Renal cortex interstitium (tissue), 11 donors: ENCODE data around the gene SVOPL. TPM values are rescaled to one million over a fixed set of nuclear protein-coding genes. Genes with fewer than 3 reads are reported as not detected.

Experiments used
- DNase-seq, 11 donors: peaks; one replicate each; pipeline ENCODE4 v3.0.0-alpha.2; 2013; ENCODE audit warnings: low read depth in 9 of 11, low spot score in 4 of 11; ENCODE audit errors: extremely low read depth in 1 of 11
- polyA plus RNA-seq, 3 donors: library from polyadenylated mRNA; unstranded; fragments of 120-200 nt; gene quantifications; one replicate each; pipeline ENCODE4 v1.2.1, GENCODE V29; 2013; ENCODE audit not compliant: insufficient read length in 3 of 3

Gene SVOPL
- polyA plus RNA-seq, 3 donors, result 3.1 to 4.4 (median 3.5) TPM

GRCh38 chr7:138665669-138666140 is 35.5 kb downstream of the SVOPL start:
- DNase-seq, result no peak

- no peak for DNase-seq
These were observed 35.9 kb downstream of the SVOPL start for GRCh38 chr7:138665249-138665648.

GRCh38 chr7:138663725-138664710 is 37.1 kb downstream of the SVOPL start:
- peak in 7 of 11 donors; percentile 31 to 71 (median 48) for DNase-seq

GRCh38 chr7:138662991-138663320 is 38.2 kb downstream of the SVOPL start:
- DNase-seq, result no peak

GRCh38 chr7:138662076-138662990 is 38.8 kb downstream of the SVOPL start:
- DNase-seq, result no peak

- DNase-seq, result peak in 2 of 11 donors; percentile 17 to 26
These were observed 40.0 kb downstream of the SVOPL start for GRCh38 chr7:138661069-138661635.

- no peak for DNase-seq
These were observed 42.3 kb downstream of the SVOPL start for GRCh38 chr7:138658889-138659288.

GRCh38 chr7:138657854-138658386 is 43.2 kb downstream of the SVOPL start:
- DNase-seq, result no peak

- DNase-seq, result no peak
These were observed 44.2 kb downstream of the SVOPL start for GRCh38 chr7:138656952-138657351.

GRCh38 chr7:138654616-138655015 is 46.5 kb downstream of the SVOPL start:
- no peak for DNase-seq

GRCh38 chr7:138649506-138649905 is 51.7 kb downstream of the SVOPL start:
- DNase-seq, result no peak

GRCh38 chr7:138645284-138645683 is 55.9 kb downstream of the SVOPL start:
- no peak for DNase-seq

- no peak for DNase-seq
These were observed 68.1 kb downstream of the SVOPL start for GRCh38 chr7:138632826-138633602.

- DNase-seq, result no peak
These were observed 68.8 kb downstream of the SVOPL start for GRCh38 chr7:138632384-138632783.

- no peak for DNase-seq
These were observed 71.0 kb downstream of the SVOPL start for GRCh38 chr7:138630059-138630610.

- DNase-seq, result no peak
These were observed 73.8 kb downstream of the SVOPL start for GRCh38 chr7:138627361-138627760.

- no peak for DNase-seq
These were observed 74.3 kb downstream of the SVOPL start for GRCh38 chr7:138626846-138627245.

GRCh38 chr7:138625849-138626230 is 75.3 kb downstream of the SVOPL start:
- DNase-seq, result no peak
